HepG2 (cell line): ENCODE results near the gene STRC. TPM values are rescaled to one million over a fixed set of nuclear protein-coding genes. Genes with fewer than 3 reads are reported as not detected.
"Not testable (repeated sequence)": the region's sequence is repeated elsewhere in the genome, so short reads cannot be mapped to it uniquely, and the experiment has no call there.

Experiments used
- ATAC-seq: fragments of 200-7000 bp; cut with Tn5 transposase; 3 replicates; pipeline ENCODE4 v1.9.1; 2020; ENCODE audit warnings: mild to moderate bottlenecking, moderate library complexity
- BruUV-seq: library from RNA; stranded (reverse); fragments of 400-500 nt; replicated peaks from 2 replicates; lab custom pipeline; 2021; lab: Mats Ljungman, UMichigan
- CTCF ChIA-PET: fragments of 300-600 bp; formaldehyde crosslinking; extraction: SDS; loops from one replicate; lab custom pipeline; 2021; ENCODE audit warnings: low total read pairs, inconsistent platforms, low intra/inter-chr PET ratio; lab: Yijun Ruan, JAX
- POLR2A ChIA-PET: fragments of 350-600 bp; sonication (Branson Sonifier 250); formaldehyde crosslinking; loops from one replicate; lab custom pipeline; 2020; ENCODE audit warnings: antibody characterized with exemption, inconsistent platforms; lab: Yijun Ruan, JAX
- DNase-seq: peaks from one replicate; pipeline ENCODE4 v3.0.0-alpha.2; 2015; ENCODE audit warnings: low spot score
- FAIRE-seq: peaks from 3 replicates; lab custom pipeline; 2011; peaks lifted over from hg19 to GRCh38; lab: Jason Lieb, UNC
- H2AFZ ChIP-seq: one replicate; pipeline ENCODE4 v1.6.1; 2011; ENCODE audit warnings: low read length, inconsistent platforms
- H3K27ac ChIP-seq: fragments of 300-600 bp; 3 replicates; pipeline ENCODE4 v1.8.0; 2011; ENCODE audit warnings: mixed run types, mild to moderate bottlenecking, mixed read lengths, low read length, inconsistent platforms; ENCODE audit not compliant: insufficient read depth; ENCODE audit errors: extremely low read length
- H3K27me3 ChIP-seq, 2 experiments: fragments of 200-600 bp in 1 of 2; 2 replicates in 1 of 2; 3 replicates in 1 of 2; pipeline versions ENCODE4 v1.6.0 to v1.8.0; 2011; ENCODE audit warnings: low read length in 2 of 2, mild to moderate bottlenecking in 2 of 2, moderate library complexity in 2 of 2, inconsistent platforms in 1 of 2; ENCODE audit not compliant: insufficient read depth in 2 of 2, control insufficient read depth in 1 of 2
- H3K36me3 ChIP-seq, 2 experiments: fragments of 200-600 bp in 1 of 2; replicated peaks in 1 of 2; 2 replicates in 1 of 2; 3 replicates in 1 of 2; pipeline versions ENCODE4 v1.5.1 to v1.8.0; 2011; ENCODE audit warnings: low read length in 2 of 2, inconsistent platforms in 1 of 2; ENCODE audit not compliant: insufficient read depth in 2 of 2, control insufficient read depth in 1 of 2
- H3K4me1 ChIP-seq: 2 replicates; pipeline ENCODE4 v1.5.1; 2012; ENCODE audit warnings: low read length, inconsistent platforms; ENCODE audit not compliant: insufficient read depth
- H3K4me2 ChIP-seq: 2 replicates; pipeline ENCODE4 v1.6.0; 2011; ENCODE audit warnings: low read depth, low read length, inconsistent platforms
- H3K4me3 ChIP-seq, 3 experiments: fragments of 200-600 bp in 1 of 3; sonication (generic), shearing (Covaris generic) in 1 of 3; replicated peaks in 1 of 3; 2 replicates each; pipeline ENCODE4 v1.5.1; 2011 to 2016; ENCODE audit warnings: low read length in 3 of 3, inconsistent platforms in 2 of 3, low read depth in 2 of 3, mild to moderate bottlenecking in 2 of 3, control low read depth in 1 of 3, mixed read lengths in 1 of 3; ENCODE audit not compliant: insufficient read depth in 1 of 3
- H3K79me2 ChIP-seq: one replicate; pipeline ENCODE4 v1.6.1; 2011; ENCODE audit warnings: low read length, inconsistent platforms; ENCODE audit not compliant: insufficient read depth
- H3K9ac ChIP-seq: 2 replicates; pipeline ENCODE4 v1.6.0; 2011; ENCODE audit warnings: mild to moderate bottlenecking, low read depth, low read length, inconsistent platforms; ENCODE audit not compliant: insufficient read depth
- H3K9me3 ChIP-seq: 2 replicates; pipeline ENCODE4 v1.5.1; 2012; ENCODE audit warnings: mild to moderate bottlenecking, low read length
- H4K20me1 ChIP-seq: 2 replicates; pipeline ENCODE4 v1.6.0; 2011; ENCODE audit warnings: inconsistent platforms, mild to moderate bottlenecking, low read length, moderate library complexity; ENCODE audit not compliant: insufficient read depth
- WGBS: methylation state at CpG from one replicate; pipeline ENCODE4 v1.1.6; 2017; ENCODE audit warnings: low lambda C conversion rate; 5-methylcytosine and 5-hydroxymethylcytosine counted together
- in situ Hi-C: cut with HindIII; loops from 2 replicates; pipeline ENCODE4 v1.10.0; 2017; ENCODE audit warnings: low pct_unique_long_range_greater_than_20kb; ENCODE audit not compliant: extremely low pct_ligation_motif_present
- intact Hi-C: fragments of 100-400 bp; cut with micrococcal nuclease; formaldehyde crosslinking; loops from one replicate; pipeline ENCODE4 v1.10.0; 2022; ENCODE audit not compliant: unreplicated experiment
- polyA plus RNA-seq, 8 experiments: library from polyadenylated mRNA; depleted of rRNA in 3 of 8; stranded (reverse) in 7 of 8; unstranded in 1 of 8; fragments of >200 nt; fragmentation: Illumina TruSeq in 4 of 8; extraction: Trizol in 4 of 8; gene quantifications; 2 replicates each; pipeline versions ENCODE4 v1.2.1 to v1.2.3, GENCODE V29; 2011 to 2016; ENCODE audit warnings: low read depth in 4 of 8, missing spikeins in 1 of 8, mixed read lengths in 1 of 8; ENCODE audit not compliant: insufficient read depth in 1 of 8
- total RNA-seq, 5 experiments: library from RNA; depleted of rRNA; stranded (reverse); fragments of >200 nt; fragmentation: Illumina TruSeq; extraction: Trizol; gene quantifications; 2 replicates each; pipeline ENCODE4 v1.2.3, GENCODE V29; 2016; ENCODE audit warnings: low read depth in 1 of 5

Gene STRC
- total and polyA plus RNA-seq, 2 of the 13 experiments (the other 11 are each of a cell fraction or from before 2014, with no cell fraction given): 0.07 to 0.21 TPM

- DNase-seq, H4K20me1 ChIP-seq, H3K9ac ChIP-seq, FAIRE-seq, POLR2A ChIA-PET, H2AFZ ChIP-seq, H3K9me3 ChIP-seq, ATAC-seq, intact Hi-C loops, H3K27me3 ChIP-seq, H3K79me2 ChIP-seq, CTCF ChIA-PET, BruUV-seq, H3K36me3 ChIP-seq, in situ Hi-C loops, H3K4me2 ChIP-seq, H3K4me3 ChIP-seq, H3K4me1 ChIP-seq, H3K27ac ChIP-seq: not testable (repeated sequence)
- no CpG with 5 or more reads among the region's 2 CpGs for whole genome bisulfite sequencing
Measured at GRCh38 chr15:43566615-43567014, 52.0 kb downstream of the STRC start.

- ATAC-seq, H3K79me2 ChIP-seq, H2AFZ ChIP-seq, POLR2A ChIA-PET, intact Hi-C loops, H4K20me1 ChIP-seq, H3K9ac ChIP-seq, H3K36me3 ChIP-seq, FAIRE-seq, CTCF ChIA-PET, BruUV-seq, H3K4me2 ChIP-seq, H3K4me1 ChIP-seq, in situ Hi-C loops, H3K27me3 ChIP-seq, H3K9me3 ChIP-seq, H3K27ac ChIP-seq, H3K4me3 ChIP-seq, DNase-seq: not testable (repeated sequence)
- no CpG with 5 or more reads among the region's 8 CpGs for WGBS
Measured at GRCh38 chr15:43563793-43564192, 54.8 kb downstream of the STRC start.

- ATAC-seq, H2AFZ ChIP-seq, H3K9me3 ChIP-seq, H3K36me3 ChIP-seq, FAIRE-seq, H3K4me2 ChIP-seq, BruUV-seq, intact Hi-C loops, H3K79me2 ChIP-seq, H3K9ac ChIP-seq, CTCF ChIA-PET, H3K27ac ChIP-seq, H4K20me1 ChIP-seq, POLR2A ChIA-PET, in situ Hi-C loops, H3K4me1 ChIP-seq, DNase-seq, H3K4me3 ChIP-seq, H3K27me3 ChIP-seq: not testable (repeated sequence)
- no CpG with 5 or more reads among the region's 3 CpGs for WGBS
Measured at GRCh38 chr15:43562753-43563152, 55.8 kb downstream of the STRC start.
